HG03196 (cell line): Measurements from ENCODE around the gene TRPV4.

Source experiments
- ATAC-seq: cut with Tn5 transposase; IDR thresholded peaks from one replicate; pipeline ENCODE4 v1.9.1; 2021; ENCODE audit not compliant: unreplicated experiment

Gene TRPV4

DNA sequence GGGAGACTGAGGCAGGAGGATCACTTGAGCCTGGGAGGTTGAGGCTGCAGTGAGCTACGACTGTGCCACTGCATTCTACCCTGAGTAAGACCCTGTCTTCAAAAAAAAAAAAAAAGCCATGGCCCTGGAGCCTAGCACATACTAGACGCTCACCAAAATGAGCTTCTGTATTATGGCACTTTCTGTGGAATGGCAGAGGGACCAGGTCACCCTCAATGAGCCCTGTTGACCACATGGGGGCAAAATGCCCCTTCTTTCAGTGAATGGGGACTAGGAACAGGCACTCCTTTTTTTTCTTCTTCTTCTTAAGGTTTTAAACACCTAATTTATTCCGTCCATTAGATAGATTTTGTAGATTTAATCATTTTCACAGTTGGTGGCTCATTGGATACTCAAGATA, 69.1 kb downstream of the TRPV4 start:
- no peak for ATAC-seq

GRCh38 chr12:109763201-109763841, 69.9 kb downstream of the TRPV4 start:
- ATAC-seq = no peak

DNA sequence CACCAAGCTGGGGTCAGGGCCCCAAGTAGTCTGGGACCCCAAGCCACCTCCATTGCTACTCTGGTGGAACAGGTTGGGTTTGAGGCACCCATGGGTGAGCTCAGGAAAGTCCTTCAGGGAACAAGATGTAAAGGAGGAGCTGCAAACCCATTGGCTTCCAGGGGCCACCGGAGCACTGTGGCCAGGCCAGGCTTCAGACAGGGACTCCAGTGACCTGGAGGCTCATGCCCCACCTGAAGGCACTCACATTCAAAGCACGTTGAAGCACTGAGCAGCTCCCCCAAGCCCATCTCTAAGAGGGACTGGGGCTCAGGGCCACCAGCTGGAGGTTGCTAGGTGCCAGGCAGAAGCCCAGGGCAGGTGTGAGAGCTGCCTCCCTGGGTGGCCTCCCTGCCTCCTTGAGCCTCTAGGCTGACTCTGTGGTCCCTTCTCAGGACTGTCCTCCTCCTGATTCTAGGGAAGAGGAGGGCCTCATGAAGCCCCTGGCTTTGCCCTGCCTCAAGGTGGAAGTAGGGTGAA, 70.5 kb downstream of the TRPV4 start:
- no peak for ATAC-seq

- no peak for ATAC-seq
Observed at GRCh38 chr12:109762071-109762672, 71.0 kb downstream of the TRPV4 start.

- no peak for ATAC-seq
Observed at GRCh38 chr12:109760930-109761921, 72.0 kb downstream of the TRPV4 start.

GRCh38 chr12:109760031-109760929, 72.9 kb downstream of the TRPV4 start:
- no peak for ATAC-seq

DNA sequence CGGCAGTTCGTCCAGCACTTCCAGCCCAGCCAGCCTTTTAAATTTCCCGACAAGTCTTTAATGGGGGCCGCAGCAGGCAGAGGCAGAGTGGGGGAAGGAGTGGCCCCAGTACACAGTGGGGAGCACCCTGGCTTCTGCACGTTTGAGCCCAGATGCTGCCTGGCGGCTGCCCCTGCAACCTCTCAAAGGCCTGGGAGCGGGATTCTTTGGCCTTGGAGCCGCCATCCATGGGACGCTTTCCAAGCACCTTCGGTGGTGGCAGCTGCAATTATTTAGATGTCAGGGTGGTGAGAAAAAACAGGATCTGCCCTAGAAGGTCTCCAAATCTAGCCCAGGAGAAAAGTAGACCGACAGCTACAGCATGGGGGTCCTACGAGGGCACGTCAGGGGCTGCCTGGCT, 73.6 kb downstream of the TRPV4 start:
- ATAC-seq = no peak

GRCh38 chr12:109758426-109759420, 74.5 kb downstream of the TRPV4 start:
- no peak for ATAC-seq

GRCh38 chr12:109757671-109758265, 75.4 kb downstream of the TRPV4 start:
- ATAC-seq = no peak

- no peak for ATAC-seq
Observed at GRCh38 chr12:109756457-109756856, 76.7 kb downstream of the TRPV4 start.

GRCh38 chr12:109753959-109754358, 79.2 kb downstream of the TRPV4 start:
- no peak for ATAC-seq

DNA sequence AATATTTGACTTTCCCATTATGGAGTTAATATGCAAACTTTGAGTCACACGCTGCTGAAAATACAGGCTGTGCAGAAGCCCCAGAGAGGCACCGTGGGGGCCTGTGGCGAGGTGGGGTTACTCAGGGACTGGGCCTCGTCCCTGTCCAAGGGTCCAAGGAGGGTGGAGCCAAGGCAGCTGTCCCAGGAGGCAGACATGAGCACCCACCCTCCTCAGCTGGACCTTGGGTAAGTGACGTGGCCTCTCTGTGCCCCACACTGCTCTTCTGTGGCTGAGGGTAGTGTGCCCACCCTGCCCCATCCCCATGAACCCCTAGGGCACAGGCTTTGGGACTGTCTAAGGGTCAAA, 80.2 kb downstream of the TRPV4 start:
- ATAC-seq = no peak

GRCh38 chr12:109752117-109753053, 80.8 kb downstream of the TRPV4 start:
- no peak for ATAC-seq

GRCh38 chr12:109744986-109745942, 87.9 kb downstream of the TRPV4 start:
- no peak for ATAC-seq

GRCh38 chr12:109744026-109744425, 89.2 kb downstream of the TRPV4 start:
- no peak for ATAC-seq

GRCh38 chr12:109743076-109743910, 89.9 kb downstream of the TRPV4 start:
- no peak for ATAC-seq
